NT2/D1 (cell line): ENCODE results near the gene ZNF524.

Experiments used
- DNase-seq: peaks from one replicate; pipeline ENCODE4 v3.0.0-alpha.2; 2011; ENCODE audit warnings: low read depth, low spot score
- H3K27me3 ChIP-seq: 2 replicates; pipeline ENCODE4 v1.6.0; 2011; ENCODE audit warnings: mild to moderate bottlenecking; ENCODE audit not compliant: insufficient read length, insufficient read depth
- H3K36me3 ChIP-seq: 2 replicates; pipeline ENCODE4 v1.6.1; 2011; ENCODE audit warnings: mild to moderate bottlenecking, low read length, mixed read lengths; ENCODE audit not compliant: insufficient read depth, insufficient read length
- H3K4me1 ChIP-seq: 2 replicates; pipeline ENCODE4 v1.5.1; 2011; ENCODE audit not compliant: insufficient read depth, insufficient read length
- H3K4me3 ChIP-seq: 2 replicates; pipeline ENCODE4 v1.5.1; 2011; ENCODE audit warnings: low read depth; ENCODE audit not compliant: insufficient read length
- H3K9ac ChIP-seq: 2 replicates; pipeline ENCODE4 v1.6.0; 2011; ENCODE audit warnings: low read depth; ENCODE audit not compliant: insufficient read length
- H3K9me3 ChIP-seq: 2 replicates; pipeline ENCODE4 v1.5.1; 2011; ENCODE audit warnings: mild to moderate bottlenecking, low read length; ENCODE audit not compliant: insufficient read depth
- SUZ12 ChIP-seq: IDR thresholded peaks from 2 replicates; pipeline ENCODE4 v1.6.1; 2011; ENCODE audit not compliant: insufficient read length, insufficient read depth; ENCODE audit errors: extremely low read depth
- YY1 ChIP-seq: IDR thresholded peaks from 2 replicates; pipeline ENCODE4 v1.6.1; 2011; ENCODE audit not compliant: insufficient read length, insufficient read depth
- ZNF274 ChIP-seq: IDR thresholded peaks from 2 replicates; pipeline ENCODE4 v1.6.1; 2011; ENCODE audit warnings: mild to moderate bottlenecking, low read depth, low read length

ZNF524 gene

DNA sequence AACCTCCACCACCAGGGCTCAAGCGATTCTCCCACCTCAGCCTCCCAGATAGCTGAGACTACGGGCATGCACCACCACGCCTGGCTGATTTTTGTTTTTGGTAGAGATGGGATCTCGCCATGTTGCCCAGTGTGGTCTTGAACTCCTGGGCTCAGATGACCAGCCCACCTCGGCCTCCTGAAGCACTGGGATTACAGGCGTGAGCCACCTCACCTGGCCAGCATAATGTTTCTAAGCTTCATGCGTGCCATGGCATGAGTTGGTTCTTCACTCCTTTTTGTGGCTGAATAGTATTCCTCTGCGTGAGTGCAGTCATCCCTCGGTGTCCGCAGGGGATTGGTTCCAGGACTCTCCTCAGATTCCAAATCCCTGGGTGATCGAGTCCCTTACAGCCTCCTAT lies 15.2 kb upstream of the ZNF524 start:
- no peak for DNase-seq
- Histone ChIP-seq H3K36me3 (no peaks in the 10 kb centered on the region), H3K9ac (no peak overlapping the region), H3K9me3 (no peaks in the 10 kb centered on the region), H3K27me3 (no peaks in the 10 kb centered on the region), H3K4me3 (no peak overlapping the region), H3K4me1 (peaks cover under 1% of the 10 kb centered on the region)
- TF ChIP-seq YY1, result no peak
- no peak for TF ChIP-seq SUZ12
- no peak for TF ChIP-seq ZNF274

DNA sequence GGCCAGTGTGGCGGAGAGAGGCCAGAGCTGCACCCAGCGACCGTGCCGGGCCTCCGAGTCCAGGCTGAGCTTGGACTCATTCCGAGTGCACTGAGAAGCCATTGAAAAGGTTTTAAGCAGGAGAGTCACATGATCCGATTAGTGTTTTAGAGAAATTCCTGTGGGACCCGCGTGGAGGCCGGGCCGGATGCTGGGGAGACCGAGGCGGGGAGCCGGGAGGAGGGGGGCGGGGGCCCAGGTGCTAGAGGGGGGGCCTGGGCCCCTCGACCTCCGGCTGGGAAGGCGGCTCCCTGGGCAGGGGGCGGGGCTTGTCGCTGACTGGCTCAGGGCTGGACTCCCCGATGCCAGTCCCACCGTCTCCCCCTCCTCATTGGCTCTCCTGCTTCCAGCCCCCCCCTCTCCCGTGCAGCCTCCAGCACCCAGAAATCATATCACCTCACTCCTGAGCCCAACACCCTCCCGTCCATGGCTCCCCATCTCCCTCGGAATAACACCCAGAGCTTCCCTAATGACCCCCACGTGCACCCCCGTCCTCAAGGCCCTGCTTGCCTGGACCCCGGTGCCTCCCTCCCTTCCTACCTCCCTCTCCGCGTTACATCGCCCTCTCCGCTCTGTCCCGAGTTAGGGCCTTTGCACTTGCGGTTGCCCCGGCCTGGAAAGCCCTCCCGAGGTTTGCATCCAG lies 14.3 kb upstream of the ZNF524 start:
- TF ChIP-seq YY1 (no peak), SUZ12 (no peak), ZNF274 (no peak)
- Histone ChIP-seq H3K9ac (peak overlapping the region; percentile 76), H3K27me3 (no peaks in the 10 kb centered on the region), H3K9me3 (no peaks in the 10 kb centered on the region), H3K36me3 (no peaks in the 10 kb centered on the region), H3K4me3 (peak overlapping the region; percentile 49), H3K4me1 (peaks cover 4% of the 10 kb centered on the region)
- no peak for DNase-seq

DNA sequence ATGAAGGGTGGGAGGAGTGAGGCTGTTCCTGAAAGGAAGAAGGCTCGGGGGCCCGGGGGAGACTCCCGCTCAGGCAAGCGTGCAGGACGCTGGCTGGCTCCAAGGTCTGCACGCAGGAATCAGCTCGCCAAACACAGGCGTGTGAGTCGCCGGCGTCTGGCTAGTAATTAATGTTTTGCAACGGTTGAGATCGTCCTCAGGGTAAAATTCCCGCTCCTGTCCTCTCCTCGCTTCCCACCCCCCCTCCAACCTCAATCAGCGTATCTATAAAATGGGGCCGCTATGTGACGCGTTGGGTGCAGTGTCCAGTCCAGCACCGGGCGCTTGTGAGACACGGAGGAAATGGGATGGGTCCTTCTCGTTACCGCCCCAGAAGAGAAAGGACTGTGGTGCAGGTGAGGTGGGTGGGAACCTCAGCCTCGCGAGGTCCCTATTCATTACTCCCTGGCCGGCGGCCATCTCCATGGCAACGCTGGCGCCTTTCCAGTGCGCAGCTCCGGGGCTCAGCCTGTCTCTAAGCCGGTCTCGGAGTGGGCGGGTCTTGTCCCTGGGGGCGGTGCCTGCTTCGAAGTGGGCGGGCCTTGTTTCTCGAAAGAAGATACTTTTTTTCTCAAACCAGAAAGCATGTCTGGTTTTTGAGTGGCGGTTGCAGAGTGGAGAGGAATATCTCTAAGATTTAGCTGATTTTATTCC lies 13.0 kb upstream of the ZNF524 start:
- peaks cover 3% of the 10 kb centered on the region for H3K36me3 ChIP-seq
- DNase-seq, result peak; percentile 89

DNA sequence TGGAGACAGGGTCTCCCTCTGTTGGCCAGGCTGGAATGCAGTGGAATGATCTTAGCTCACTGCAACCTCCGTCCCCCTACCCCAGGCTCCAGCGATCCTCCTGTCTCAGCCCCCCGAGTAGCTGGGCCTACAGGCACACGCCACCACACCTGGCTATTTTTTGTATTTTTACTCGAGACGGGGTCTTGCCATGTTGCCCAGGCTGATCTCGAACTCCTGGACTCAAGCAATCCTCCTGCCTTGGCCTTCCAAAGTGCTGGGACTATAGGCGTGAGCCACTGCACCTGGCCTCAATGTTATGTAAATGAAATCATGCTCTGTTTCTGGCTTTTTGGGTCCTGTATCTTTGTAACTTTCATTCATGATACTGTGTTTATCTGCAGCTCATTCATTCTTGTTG lies 11.3 kb upstream of the ZNF524 start:
- H3K4me1 ChIP-seq, result peaks cover 4% of the 10 kb centered on the region
- no peak overlapping the region for H3K9ac ChIP-seq
- no peak for DNase-seq
- H3K4me3 ChIP-seq, result no peak overlapping the region
- TF ChIP-seq YY1 (no peak), SUZ12 (no peak), ZNF274 (no peak)
- peaks cover 14% of the 10 kb centered on the region for H3K36me3 ChIP-seq
- no peaks in the 10 kb centered on the region for H3K27me3 ChIP-seq
- no peaks in the 10 kb centered on the region for H3K9me3 ChIP-seq

More for the DNA sequence above, 13.0 kb upstream of the ZNF524 start:
- no peaks in the 10 kb centered on the region for H3K27me3 ChIP-seq
- H3K4me3 ChIP-seq, result peak overlapping the region; percentile 21
- H3K9me3 ChIP-seq, result no peaks in the 10 kb centered on the region
- H3K9ac ChIP-seq, result peak overlapping the region; percentile 80
- H3K4me1 ChIP-seq, result peaks cover 4% of the 10 kb centered on the region
- TF ChIP-seq YY1 (no peak), SUZ12 (no peak), ZNF274 (no peak)

DNA sequence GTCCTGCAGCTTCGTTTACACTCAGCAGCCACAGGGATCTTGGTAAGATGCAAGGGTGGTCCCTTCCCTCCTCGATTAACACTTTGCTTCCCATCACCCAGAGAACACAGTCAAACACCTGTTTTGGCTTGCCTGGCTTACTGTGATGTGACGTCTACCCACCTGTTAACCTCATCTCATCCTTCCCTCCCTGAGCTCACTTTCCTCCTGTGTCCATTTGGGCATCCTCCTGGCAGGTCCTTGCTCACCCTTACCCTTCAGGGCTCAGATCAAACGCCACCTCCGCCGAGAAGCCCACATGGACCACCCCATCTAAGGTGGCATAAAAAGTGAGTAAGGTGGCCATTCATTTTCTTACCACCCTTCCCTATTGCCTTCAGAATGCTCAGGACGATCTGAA lies 10.0 kb upstream of the ZNF524 start:
- Histone ChIP-seq H3K9me3 (no peaks in the 10 kb centered on the region), H3K4me3 (no peak overlapping the region), H3K4me1 (peaks cover 4% of the 10 kb centered on the region), H3K9ac (no peak overlapping the region), H3K36me3 (peaks cover 22% of the 10 kb centered on the region), H3K27me3 (no peaks in the 10 kb centered on the region)
- DNase-seq, result no peak
- TF ChIP-seq YY1 (no peak), SUZ12 (no peak), ZNF274 (no peak)

DNA sequence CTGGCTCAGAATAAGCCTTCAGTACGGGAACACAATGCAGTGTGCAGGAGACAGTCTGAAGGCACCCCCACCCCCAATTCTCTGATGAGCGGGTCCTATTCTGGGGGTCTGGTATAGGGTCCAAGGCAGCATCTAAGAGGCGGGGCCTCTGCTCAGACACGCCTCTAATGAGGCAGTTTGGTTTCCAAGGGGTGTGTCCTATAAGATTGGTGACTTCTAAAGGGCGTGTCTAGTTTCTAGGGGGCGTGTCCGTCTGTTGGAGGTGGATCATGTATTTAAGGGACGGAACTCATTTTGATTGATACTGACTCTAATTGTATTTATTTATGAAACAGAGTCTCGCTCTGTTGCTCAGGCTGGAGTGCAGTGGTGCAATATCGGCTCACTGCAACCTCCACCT lies 9.5 kb upstream of the ZNF524 start:
- no peak for DNase-seq
- no peaks in the 10 kb centered on the region for H3K9me3 ChIP-seq
- H3K4me3 ChIP-seq, result no peak overlapping the region
- peaks cover 4% of the 10 kb centered on the region for H3K4me1 ChIP-seq
- TF ChIP-seq SUZ12 (no peak), ZNF274 (no peak), YY1 (no peak)
- no peak overlapping the region for H3K9ac ChIP-seq
- H3K36me3 ChIP-seq, result peaks cover 27% of the 10 kb centered on the region
- no peaks in the 10 kb centered on the region for H3K27me3 ChIP-seq

DNA sequence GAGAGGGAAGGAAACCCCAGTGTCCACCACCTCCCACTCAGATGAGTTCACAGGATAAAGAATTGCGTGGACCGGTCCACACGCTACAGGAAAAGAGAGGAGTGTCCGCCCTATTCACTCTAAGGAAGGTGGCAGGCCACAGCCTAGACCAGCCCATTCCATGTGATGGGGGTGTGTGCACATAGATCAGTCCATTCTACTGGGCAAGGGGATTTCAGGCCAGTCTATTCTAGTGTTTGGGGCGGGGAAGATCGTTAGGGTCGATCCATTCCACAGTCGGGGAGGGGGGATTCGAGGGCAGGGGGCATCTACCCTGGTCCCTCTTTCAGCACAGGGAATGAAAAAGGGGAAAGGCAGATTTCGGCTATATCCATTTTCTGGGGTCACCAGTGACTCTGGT lies 8.5 kb upstream of the ZNF524 start:
- Histone ChIP-seq H3K27me3 (no peaks in the 10 kb centered on the region), H3K4me3 (no peak overlapping the region), H3K4me1 (peaks cover 4% of the 10 kb centered on the region), H3K9me3 (no peaks in the 10 kb centered on the region), H3K36me3 (peaks cover 36% of the 10 kb centered on the region), H3K9ac (no peak overlapping the region)
- DNase-seq, result no peak
- TF ChIP-seq SUZ12 (no peak), ZNF274 (no peak), YY1 (no peak)
